Left colon (tissue), 2 donors: Measurements from ENCODE around the gene ATE1. TPM values are rescaled to one million over a fixed set of nuclear protein-coding genes. Genes with fewer than 3 reads are reported as not detected.
"Not testable (repeated sequence)": the region's sequence is repeated elsewhere in the genome, so short reads cannot be mapped to it uniquely, and the experiment has no call there.

Source experiments
- ATAC-seq: fragments of 200-7000 bp; cut with Tn5 transposase; one replicate; pipeline ENCODE4 v1.9.1; 2020; ENCODE audit warnings: mild to moderate bottlenecking, moderate library complexity
- DNase-seq, 2 donors: peaks; one replicate each; pipeline ENCODE4 v3.0.0-alpha.2; 2020
- intact Hi-C, 2 donors: fragments of 100-400 bp; cut with DNase I in 1 of 2; cut with micrococcal nuclease in 1 of 2; formaldehyde crosslinking; loops; one replicate each; pipeline versions ENCODE4 v1.11.2 to v1.14.0; 2022; cut with DNase I, micrococcal nuclease
- total RNA-seq, 2 donors: library from RNA; stranded (reverse); fragmentation: NEBNext Ultra II Directional; extraction: Animal tissue kit (Norgen Biotek cat#: 25700); gene quantifications; one replicate each; pipeline ENCODE4 v1.2.1, GENCODE V29; 2021
- donor health status: DM: no; HTN: no; CAD: no.
- donor health status: DM: yes; HTN: yes; CAD: no.

ATE1 gene
- total RNA-seq, 2 donors from 2014 or later: 44.8 to 50.7 TPM

DNA sequence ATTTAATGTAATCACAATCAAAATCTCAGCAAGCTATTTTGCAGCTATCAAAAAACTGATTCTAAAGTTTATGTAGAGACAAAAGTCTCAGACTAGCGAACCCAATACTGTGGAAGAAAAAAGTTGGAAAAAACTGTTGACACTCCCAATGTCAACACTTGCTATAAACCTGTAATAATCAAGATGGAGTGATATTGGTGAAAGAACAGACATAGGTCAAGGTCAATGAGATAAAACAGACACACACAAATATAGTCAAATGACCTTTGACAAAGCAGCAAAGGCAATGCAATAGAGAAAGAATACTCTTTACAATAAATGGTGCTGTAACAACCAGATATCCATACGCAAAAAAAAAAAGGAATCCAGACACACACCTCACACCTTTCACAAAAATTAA is 84.5 kb downstream of the ATE1 start:
- intact Hi-C loops: no loop called here
- no peak for DNase-seq
- ATAC-seq: peak; percentile 54

DNA sequence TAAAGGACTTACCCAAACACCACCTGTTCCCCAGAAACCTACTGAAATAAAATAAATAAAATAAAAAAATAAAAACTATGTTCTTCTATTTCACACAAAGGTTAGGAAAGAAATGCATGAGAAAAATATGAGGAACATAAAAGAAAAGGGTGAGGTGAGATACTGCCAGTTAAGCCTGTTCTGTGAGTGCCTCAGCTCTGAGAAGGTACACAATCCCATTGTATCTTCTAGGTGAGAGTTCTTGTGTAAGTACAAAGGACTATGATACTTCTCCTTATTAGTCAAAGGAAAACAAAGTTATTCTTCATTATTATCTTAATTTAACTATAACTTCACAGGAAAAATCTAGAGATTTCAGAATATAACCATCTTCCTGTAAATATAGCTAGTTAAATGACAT is 86.0 kb downstream of the ATE1 start:
- intact Hi-C loops: no loop called here
- ATAC-seq (peak; percentile 56), DNase-seq (no peak)

DNA sequence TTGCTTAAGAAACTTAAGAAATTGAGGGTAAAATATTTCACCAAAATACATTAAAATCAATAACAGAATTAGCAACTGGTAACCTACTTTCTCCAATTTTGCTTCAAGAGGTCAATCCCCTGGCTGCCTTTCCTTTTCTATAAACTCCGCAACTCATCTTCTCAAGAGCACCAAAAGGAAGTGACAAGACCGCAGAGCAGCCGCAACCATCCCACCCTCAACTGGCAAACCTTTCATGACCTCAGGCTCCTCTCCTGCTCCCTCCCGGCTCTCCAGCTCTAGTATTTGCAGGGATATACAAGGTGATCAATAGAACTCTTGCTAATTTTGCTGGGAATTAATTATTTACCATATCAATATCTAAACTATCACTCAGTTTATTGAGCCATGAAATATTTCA is 88.9 kb downstream of the ATE1 start:
- intact Hi-C loops: no loop called here
- no peak for ATAC-seq
- DNase-seq: no peak

DNA sequence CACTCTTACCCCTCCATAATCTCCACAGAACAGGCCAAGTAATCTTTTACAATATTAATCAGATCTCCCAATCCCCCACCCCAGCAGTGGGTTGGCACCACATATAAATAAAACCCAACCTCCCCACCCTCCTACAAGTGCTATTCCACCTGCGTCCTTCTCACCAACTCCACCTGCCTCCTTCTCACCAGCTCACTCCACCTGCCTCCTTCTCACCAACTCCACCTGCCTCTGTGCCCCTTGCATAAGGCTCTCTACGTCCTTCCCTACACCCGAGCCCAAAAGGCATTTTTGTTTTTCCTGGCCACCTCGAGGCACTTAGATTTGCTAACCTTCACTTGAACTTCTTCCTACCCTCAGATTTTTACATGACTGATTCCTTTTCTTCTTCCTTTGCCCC is 89.7 kb downstream of the ATE1 start:
- intact Hi-C loops: no loop called here
- ATAC-seq (no peak), DNase-seq (no peak)

DNA sequence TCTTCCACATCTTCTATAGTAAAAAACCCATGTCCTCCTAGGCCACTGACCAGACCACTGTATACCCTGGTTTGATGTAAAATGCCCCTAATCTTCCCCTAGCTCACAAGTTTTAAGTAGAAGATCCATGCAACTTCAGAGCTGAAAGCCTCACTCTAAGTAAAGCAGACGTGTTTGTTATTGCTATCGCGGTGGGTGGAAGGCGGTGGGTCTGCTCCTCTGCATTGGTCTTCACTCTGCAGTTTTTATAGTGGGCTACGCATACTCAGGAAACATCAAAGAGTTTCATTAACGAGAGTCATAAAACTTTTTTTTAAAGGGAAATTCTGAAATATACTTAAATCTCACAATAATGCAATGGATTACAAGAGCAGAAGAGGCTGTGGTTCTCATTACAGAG is 91.7 kb downstream of the ATE1 start:
- no peak for ATAC-seq
- DNase-seq: no peak
- intact Hi-C loops: no loop called here

DNA sequence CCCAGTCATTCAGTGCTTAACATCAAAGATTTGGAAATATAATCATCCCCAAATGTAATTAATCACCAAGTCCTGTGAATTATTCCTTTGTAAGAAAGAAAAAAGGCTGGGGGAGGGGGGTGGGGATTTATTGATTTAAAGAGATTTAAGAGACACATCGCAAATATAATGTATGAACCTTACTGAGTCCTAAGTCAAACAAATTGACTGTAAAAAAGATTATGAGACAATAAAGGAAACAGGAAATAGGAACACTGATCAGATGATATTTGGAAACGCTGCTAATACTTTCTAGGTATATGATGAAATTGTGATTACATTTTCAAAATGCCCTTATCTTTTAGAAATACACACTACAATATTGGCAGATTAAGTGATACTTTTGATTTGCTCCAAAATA is 92.5 kb downstream of the ATE1 start:
- peak; percentile 54 for ATAC-seq
- intact Hi-C loops: no loop called here
- no peak for DNase-seq

DNA sequence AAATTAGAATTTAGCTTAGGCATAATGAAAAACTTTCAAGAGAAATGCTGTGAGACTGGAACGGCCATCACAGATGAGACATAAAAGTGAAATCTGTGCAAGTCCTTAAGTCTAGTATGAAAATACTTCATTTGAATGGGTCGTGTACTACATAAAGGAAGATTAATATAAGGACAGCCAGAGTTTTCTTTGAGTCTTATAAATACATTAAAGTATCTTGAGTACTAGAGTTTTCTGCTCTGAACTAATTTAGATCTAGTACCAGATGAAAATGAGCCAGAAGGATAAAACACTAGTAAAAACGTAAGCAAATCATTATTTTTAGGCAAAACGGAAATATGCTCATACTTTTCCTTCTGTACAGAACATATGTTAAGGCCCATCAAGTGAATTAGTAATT is 93.1 kb downstream of the ATE1 start:
- intact Hi-C loops: no loop called here
- ATAC-seq: no peak
- no peak for DNase-seq

DNA sequence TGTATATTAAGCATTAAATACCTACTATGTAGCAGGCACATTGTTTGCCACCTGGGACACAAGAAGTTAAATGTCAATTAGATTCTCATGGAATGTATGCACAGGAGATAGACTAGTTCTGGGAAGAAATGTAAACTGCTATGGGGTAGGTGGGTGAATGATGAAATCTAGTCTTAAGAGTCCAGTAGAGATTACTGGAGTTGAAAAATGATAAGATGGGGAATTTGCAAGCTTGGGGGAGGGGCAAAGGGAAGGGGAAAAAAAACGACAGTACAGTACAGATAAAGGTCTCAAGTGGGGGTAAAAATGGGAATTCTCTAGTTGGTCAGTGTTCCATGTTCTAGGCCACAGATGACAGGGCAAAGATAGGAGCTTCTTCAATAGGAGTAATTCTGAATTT is 94.4 kb downstream of the ATE1 start:
- DNase-seq (no peak), ATAC-seq (no peak)
- intact Hi-C loops: no loop called here

DNA sequence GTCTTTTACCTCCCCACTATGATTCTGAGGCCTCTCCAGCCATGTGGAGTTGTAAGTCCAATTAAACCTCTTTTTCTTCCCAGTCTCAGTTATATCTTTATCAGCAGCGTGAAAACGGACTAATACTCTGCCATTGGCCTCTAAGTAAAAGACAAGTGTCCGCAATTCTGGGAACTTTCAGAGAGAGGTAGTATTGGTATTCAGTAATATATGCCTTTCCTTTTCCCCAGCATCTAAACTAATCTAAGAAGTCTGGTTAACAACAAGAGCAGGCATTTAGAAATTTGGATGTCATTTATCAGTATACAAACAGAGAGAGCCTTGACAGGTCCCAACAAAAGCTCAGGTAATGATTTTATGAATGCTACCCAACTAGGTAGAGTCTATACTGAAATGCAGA is 95.2 kb downstream of the ATE1 start:
- ATAC-seq (no peak), DNase-seq (no peak)
- intact Hi-C loops: no loop called here

DNA sequence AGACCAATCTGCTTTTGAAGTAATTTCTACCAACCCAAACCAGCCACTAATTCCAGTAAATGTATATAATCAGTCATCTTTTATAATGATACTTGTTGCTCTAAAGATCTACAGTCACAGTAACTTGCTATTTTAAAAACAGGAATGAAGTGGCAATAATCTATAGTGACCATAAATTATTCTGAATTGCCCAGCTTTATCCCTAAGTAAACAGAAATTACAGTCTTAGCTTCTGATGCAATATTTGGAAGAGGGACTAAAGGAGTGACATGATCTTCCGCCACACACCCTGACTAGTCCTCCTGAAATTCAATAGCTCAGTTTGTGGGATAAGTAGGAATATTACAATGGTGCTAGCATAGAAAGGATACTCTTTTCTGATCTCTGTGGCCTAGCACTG is 96.1 kb downstream of the ATE1 start:
- DNase-seq (no peak), ATAC-seq (peak; percentile 38)
- intact Hi-C loops: no loop called here

DNA sequence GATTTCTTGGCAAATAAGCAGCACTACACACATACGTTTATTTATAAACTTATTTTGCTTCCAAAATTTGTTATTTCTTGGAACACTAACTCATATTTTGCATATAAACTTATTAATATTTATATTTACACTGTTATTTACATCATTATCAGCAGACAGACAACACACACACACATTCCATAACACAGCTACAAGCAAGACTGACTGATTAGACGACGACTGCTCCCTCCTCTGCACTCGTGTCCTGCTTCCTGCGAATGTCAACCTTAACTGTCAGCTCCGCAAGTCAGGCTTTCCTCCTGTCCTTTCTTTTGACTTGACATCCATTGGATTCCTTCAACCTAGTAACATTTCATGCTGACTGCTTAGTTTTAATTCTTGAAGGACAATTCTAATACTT is 96.6 kb downstream of the ATE1 start:
- no peak for ATAC-seq
- intact Hi-C loops: no loop called here
- DNase-seq: no peak

DNA sequence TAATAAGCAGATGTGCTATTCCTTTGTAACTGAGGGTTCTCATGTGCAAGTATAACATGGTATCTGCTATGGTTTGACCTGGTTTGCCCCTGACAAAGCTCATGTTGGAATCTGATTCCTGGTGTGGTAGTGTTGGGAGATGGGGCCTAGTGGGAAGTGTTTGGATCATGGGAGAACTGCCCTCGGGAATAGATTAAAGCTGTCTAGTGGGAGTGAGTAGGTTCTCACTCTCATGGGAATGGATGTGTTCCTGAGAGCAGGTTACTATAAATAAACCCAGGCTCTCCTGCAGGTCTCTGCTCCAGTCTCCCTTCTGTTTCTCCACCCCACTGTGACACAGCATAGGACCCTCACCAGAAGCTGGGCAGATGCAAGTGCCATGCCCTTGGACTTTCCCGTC is 97.7 kb downstream of the ATE1 start:
- DNase-seq: no peak
- intact Hi-C loops: no loop called here
- no peak for ATAC-seq

DNA sequence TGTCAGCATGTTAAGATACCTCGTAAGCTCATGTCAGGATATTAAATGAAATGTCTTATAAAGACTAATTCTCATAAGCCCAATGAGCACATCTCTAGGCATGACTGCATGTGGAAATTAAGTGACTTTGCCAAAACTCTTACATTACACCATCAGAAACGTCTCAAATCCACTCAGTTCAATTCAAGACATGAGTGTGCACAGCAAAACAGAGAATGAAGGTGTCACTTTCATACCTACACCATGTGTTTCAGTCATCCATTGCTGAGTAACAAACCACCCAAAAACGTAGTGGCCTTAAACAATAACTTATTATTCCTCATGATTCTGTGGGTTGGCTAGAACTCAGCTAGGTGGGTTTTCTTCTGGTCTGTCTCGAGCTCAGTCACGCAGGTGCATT is 99.8 kb downstream of the ATE1 start:
- DNase-seq: no peak
- intact Hi-C loops: no loop called here

DNA sequence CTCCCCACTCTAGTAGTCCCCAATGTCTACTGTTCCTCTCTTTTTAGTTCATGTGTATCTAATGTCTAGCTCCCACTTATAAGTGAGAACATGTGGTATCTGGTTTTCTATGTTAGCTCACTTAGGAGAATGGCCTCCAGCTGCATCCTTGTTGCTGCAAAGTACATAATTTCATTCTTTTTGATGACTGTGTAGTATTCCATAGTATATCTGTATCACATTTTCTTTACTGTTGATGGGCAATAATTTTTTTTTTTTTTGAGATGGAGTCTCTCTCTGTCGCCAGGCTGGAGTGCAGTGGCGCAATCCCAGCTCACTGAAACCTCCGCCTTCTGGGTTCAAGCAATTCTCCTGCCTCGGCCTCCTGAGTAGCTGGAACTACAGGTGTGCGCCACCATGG is 101.1 kb downstream of the ATE1 start:
- DNase-seq, ATAC-seq, intact Hi-C loops: not testable (repeated sequence)

More for the DNA sequence above, 99.8 kb downstream of the ATE1 start:
- no peak for ATAC-seq

DNA sequence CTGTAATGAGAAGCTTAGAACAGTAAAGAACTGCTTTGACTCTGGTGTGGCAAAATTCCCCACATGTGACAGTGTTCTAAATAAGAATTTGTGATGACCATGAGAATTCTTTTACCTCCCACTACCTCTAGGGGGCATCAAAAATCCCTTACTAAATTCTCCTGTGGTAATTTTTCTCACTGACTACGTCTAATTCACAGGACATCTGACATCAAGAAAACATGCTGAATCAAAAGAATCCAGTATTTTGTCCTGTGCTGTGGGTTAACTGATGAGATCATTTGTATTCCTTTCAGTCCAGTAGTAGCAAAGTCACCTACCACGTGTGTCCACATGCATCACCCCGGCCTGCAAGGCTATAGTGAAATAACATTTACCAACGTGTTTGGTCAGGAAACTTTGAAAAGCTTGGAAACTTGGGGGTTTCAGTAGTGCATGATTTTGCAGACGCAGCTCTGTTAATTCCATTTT is 103.8 kb downstream of the ATE1 start:
- intact Hi-C loops: no loop called here
- DNase-seq (no peak), ATAC-seq (peak; percentile 58)

DNA sequence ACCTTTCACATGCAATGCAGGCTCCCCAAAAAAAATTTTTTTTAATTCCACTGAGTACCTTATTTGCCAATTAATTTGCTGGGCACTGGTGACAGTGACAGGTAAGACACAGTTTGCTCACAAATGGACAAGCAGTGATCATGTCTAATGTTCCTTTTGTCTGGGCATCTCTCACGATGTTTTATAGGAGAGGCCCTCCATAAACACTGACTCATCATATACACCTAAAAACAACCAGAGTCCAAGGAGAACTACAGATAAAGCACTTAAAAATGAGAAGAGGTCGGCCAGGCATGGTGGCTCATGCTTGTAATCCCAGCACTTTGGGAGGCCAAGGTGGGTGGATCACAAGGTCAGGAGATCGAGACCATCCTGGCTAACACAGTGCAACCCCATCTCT is 105.1 kb downstream of the ATE1 start:
- ATAC-seq (no peak), DNase-seq (no peak)
- intact Hi-C loops: no loop called here

DNA sequence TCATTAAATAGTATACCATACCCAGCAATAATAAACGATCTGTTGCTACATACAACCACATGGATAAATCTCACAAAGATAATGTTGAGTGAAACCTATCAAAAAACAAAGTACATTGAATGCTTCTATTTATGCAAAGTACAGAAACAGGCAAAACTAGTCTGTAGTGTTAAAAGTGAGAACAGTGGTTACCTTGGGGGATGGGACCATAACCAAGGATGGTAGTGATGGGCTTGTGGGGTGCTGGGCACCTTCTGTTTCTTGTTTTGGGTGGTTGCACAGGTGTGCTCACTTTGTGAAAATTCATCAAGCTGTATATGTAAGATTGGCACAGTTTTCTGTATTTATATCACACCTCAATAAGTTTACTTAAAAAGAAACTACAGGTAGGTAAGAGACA is 105.7 kb downstream of the ATE1 start:
- no peak for DNase-seq
- no peak for ATAC-seq
- intact Hi-C loops: no loop called here

DNA sequence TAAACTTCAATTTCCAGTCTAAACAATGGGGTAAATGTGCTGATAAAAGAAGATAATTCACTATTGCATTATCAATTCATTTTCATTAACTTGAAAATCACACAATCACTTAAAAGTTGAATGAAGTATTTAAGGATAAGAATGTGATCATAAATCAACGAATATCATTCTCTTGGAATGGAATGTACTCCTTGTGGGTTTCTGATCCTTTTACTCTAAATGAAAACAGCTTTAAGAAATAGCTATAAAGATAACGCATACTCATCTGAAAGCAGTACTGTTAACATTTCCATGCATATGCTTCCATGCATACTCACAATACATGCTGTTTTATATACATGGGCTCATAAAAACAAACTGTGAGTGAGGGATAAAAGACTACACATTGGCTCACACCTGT is 108.8 kb downstream of the ATE1 start:
- DNase-seq (no peak), ATAC-seq (no peak)
- intact Hi-C loops: no loop called here

DNA sequence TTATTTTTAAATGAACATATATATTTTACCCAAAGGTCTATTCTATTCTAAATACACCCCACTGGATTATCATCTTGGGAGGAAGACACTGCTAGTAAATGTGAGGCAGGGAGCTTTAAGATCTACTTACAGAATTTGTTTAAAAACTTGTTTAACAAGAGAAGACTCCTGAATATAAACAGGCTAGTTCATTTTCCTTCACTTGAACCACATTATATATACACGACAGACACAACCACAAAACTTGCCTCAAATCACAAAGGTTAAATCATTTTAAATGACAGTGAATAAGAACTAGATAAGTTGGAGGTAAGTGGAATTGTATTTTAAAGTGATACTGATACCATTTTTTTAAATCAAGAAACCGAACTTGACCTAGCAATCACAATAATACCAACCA is 109.2 kb downstream of the ATE1 start:
- ATAC-seq (no peak), DNase-seq (no peak)
- intact Hi-C loops: no loop called here

DNA sequence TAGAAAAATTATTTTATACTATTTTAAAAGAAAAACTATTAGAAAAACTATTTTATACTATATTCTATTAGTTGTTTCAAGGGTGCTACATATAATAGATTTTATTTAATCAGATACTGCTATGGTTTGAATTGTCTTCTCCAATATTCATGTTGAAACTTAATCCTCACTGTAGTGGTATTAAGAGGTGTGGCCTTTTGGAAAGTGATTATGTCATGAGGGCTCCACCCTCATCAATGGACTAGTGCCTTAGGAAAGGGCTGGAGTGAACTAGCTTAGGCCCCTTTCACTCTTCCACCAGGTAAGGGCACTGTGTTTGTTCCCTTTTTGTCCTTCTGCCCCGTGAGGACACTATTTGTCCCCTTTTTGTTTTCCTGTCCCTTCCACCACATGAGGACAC is 111.6 kb downstream of the ATE1 start:
- DNase-seq (no peak), ATAC-seq (no peak)
- intact Hi-C loops: no loop called here

DNA sequence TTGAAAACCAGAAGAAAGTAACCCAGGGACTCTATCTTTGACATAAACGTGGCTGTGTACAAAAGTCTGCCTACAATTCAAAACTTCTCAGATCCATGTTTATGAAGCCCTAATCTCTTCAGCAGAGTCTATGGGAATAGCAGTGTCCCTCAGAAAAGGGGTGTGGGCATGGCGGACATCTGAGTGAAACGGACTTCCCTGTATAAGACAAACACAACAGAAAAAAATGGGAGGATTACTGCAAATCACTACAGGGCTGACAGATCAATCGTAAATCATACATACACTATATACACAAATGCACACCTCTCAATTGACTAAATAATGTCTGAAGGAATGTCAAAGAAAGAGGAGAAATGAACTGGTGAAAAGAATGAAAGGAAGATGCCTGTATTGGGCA is 114.0 kb downstream of the ATE1 start:
- DNase-seq (no peak), ATAC-seq (peak; percentile 77)
- intact Hi-C loops: no loop called here

DNA sequence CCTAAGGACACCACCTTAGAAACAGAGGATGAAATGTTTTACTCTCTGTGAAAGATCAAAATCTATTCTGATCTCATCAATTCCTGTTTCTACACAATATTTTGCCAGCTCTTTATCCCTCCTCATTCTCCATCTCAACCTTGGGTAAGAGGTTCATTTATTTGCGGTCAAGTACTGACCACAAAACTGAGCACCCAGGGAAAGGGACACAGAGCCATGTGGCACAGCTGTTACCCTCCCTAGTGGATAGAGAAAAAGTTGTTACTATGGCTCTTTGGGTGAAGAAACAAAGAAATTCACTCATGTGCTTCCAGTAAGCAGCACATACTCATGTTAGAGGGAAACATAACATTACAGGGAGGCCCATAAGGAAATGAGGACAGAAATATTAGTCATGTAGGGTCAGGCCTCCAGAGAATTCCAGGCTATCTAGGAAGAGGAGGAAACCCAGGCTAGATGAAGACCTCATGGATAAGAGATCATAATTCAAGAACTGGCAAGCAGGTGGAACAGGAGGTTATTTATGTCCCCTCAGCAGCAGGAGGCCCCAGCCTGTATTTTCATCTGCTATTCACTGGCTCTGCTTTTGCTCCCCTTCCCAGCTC is 114.5 kb downstream of the ATE1 start:
- intact Hi-C loops: no loop called here
- DNase-seq (no peak), ATAC-seq (peak; percentile 69)
